SK-N-DZ (cell line): ENCODE measurements around the gene BUD23.

Experiments
- DNase-seq: peaks from one replicate; pipeline ENCODE4 v3.0.0-alpha.2; 2015; ENCODE audit warnings: low spot score
- small RNA-seq, 2 experiments: library from RNA; depleted of rRNA; stranded (forward); fragments of <200 nt; gene quantifications; one replicate each; pipeline ENCODE3, GENCODE V24; 2014

BUD23 gene

DNA sequence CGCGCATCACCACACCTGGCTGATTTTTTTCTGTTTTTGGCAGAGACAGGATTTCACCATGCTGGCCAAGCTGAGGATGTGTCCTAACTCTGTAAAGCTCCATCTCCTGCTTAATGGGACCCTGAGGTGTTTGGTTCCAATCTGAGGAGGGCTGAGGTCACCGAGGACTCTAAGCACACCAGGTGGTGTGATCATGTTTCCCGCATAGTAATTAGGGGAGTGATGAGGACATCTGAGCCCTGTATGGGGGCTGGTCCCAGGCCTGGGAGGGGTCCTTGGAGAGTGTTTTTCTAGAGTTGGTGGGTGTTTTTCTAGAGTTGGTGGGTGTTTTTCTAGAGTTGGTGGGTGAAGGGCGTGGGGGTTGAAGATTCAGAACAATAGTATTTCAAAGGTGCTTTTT lies 58.2 kb downstream of the BUD23 start:
- DNase-seq = no peak

DNA sequence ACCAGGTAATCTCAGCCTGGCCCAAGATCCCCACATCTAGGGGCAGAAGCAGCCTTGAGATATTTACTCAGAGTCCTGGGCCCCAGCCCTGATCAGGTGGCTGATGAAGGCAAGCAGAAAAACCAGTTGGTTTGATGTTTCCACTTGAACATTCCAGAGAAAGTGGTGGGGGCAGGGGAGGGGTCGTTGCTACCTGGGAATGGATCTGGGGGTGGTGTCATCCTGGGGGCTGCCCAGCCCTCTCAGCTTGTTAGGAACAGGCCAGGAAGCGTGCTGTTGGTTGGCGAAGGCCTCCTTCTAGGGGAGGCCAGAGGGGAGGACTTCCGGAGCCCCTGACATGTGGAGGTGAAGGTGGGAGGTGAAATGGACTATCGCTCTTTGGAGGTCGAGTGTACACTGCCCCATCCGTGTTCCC lies 58.9 kb downstream of the BUD23 start:
- no peak for DNase-seq

DNA sequence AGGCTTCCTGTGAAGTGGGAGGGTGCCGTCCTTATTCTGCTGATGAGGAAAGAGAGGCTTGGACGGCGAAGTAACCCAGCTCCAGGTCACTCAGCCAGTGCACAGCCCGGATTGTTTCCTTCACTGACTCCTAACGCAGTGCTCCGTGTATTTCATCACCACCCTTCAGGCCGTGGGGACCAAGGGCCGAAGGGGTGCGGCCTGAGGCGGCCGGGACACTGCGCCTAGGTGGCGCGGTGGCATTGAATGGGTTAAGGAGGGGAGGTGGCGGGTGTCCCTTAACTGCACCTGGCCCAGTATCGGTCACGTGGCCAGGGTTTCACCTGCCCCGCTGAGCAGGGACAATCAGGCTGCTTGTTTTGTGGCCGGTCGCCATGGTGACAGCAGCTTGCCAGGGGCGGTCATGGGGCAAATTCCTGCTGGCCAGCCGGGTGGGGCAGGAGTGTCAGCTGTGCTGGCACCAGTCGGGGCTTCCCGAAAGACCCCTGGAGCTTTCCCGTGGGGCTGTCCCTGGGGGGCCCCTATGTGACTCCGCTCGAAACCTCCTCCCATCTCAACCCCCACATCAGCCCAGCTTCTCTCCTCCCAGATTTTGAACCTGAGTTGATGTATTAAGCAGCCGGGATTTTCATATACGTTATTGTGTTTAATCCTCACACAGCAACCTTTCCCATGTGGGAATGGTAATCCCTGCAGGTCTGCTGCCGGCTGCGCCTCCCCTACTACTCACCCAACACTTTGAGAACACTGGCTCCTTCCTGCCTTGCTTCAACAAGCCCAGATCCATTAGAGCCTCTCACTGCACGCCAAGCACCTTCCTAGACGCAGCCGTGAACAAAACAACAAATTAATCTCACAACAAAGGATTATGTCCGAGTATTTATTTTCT lies 59.6 kb downstream of the BUD23 start:
- no peak for DNase-seq

DNA sequence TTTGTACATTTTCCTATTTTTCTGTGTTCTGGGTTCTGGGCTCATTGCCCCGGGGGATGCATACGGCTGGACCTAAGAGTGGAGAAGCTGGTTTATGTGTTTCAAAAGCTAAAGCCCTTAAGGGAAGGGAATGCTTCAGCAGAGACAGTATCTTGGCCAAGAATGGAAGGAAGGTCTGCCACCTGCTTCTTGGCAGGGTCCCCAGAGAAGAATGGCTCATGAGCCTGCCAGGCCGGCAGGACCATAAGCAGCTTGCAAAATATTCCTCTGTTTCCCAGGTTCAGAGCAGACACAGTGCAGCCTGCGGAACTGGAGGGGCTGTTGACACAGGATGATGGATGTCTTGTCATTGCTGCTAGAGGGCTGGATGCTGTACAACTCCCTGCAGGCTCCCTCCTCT lies 63.0 kb downstream of the BUD23 start:
- DNase-seq = no peak

Small RNA genes lying within 50 kb of the gene (small RNA-seq; reads per million reads assigned to genes)
- gene MIR4284 (0 reads per million in 2 experiments), gene RN7SL265P (0 to 0.13 reads per million in 2 experiments)
